SU-DHL-6 (cell line): ENCODE results near the gene IL6ST.

Experiments
- EZH2phosphoT487 ChIP-seq: fragments of 200-600 bp; sonication (generic), shearing (Covaris generic); conservative IDR thresholded peaks from 2 replicates; pipeline ENCODE4 v1.6.1; 2018; ENCODE audit warnings: mild to moderate bottlenecking, antibody characterized with exemption, low read length, moderate library complexity, mixed read lengths
- TF ChIP-seq, protein P1 (sequence below): fragments of 200-600 bp; sonication (generic); IDR thresholded peaks from one replicate; pipeline ENCODE4 v1.5.1; 2017; ENCODE audit warnings: antibody characterized with exemption, mild to moderate bottlenecking, low read length, moderate library complexity; ENCODE audit not compliant: insufficient read depth, poor library complexity, severe bottlenecking

- no peak for TF ChIP-seq EZH2phosphoT487
- TF ChIP-seq, protein P1, sequence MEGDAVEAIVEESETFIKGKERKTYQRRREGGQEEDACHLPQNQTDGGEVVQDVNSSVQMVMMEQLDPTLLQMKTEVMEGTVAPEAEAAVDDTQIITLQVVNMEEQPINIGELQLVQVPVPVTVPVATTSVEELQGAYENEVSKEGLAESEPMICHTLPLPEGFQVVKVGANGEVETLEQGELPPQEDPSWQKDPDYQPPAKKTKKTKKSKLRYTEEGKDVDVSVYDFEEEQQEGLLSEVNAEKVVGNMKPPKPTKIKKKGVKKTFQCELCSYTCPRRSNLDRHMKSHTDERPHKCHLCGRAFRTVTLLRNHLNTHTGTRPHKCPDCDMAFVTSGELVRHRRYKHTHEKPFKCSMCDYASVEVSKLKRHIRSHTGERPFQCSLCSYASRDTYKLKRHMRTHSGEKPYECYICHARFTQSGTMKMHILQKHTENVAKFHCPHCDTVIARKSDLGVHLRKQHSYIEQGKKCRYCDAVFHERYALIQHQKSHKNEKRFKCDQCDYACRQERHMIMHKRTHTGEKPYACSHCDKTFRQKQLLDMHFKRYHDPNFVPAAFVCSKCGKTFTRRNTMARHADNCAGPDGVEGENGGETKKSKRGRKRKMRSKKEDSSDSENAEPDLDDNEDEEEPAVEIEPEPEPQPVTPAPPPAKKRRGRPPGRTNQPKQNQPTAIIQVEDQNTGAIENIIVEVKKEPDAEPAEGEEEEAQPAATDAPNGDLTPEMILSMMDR = no peak
Measured at GRCh38 chr5:55900068-55900467, 94.7 kb downstream of the IL6ST start.
